ENCODE measurements around the gene CRYAB.

The CRYAB gene

DNA sequence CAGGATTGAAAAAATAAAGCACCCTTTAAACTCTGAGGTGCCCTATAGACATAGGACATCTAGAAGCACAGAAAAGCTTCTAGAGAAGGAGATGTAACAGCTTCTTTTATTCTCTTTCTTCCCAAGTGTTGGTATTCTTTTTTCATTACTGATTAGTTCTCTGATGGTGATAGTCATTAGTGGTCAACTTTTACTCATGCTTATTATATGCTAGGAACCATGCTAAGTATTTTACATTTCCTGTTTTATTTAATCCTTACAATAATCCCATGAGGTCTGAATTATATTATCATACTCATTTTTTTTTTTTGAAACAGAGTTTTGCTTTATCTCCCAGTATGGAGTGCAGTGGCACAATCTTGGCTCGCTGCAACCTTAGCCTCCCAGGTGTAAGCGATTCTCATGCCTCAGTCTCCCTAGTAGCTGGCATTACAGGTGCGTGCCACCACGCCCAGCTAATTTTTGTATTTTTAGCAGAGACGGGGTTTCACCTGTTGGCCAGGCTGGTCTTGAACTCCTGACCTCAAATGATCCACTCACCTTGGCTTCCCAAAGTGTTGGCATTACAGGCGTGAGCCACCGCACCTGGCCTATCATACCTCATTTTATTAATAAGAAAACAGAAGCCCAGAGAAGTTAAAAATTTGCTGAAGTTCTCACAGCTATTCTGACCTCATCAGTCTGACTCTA is 10.1 kb upstream of the CRYAB start:
- H3K9ac ChIP-seq (ENCODE audit: low read depth in 1 of 2, low read length in 2 of 2), result no peak overlapping the region
- no peaks in the 10 kb centered on the region for H3K27me3 ChIP-seq (ENCODE audit: control insufficient read depth in 1 of 2, insufficient read depth in 2 of 2, low read length in 2 of 2)
- H3K9me3 ChIP-seq (ENCODE audit: control insufficient read depth in 1 of 2, low read length in 2 of 2), result no peaks in the 10 kb centered on the region
- no peaks in the 10 kb centered on the region for H3K36me3 ChIP-seq (ENCODE audit: control insufficient read depth in 1 of 2, insufficient read depth in 2 of 2, low read length in 2 of 2)
- no peak overlapping the region for H3K4me3 ChIP-seq (ENCODE audit: low read depth in 1 of 2, low read length in 2 of 2)
- no peak overlapping the region for H3K27ac ChIP-seq (ENCODE audit: low read depth, low read length)
- peaks cover 21 to 25% of the 10 kb centered on the region in 2 donors for H3K4me1 ChIP-seq (ENCODE audit: control insufficient read depth in 1 of 2, insufficient read depth in 2 of 2, low read length in 2 of 2)

DNA sequence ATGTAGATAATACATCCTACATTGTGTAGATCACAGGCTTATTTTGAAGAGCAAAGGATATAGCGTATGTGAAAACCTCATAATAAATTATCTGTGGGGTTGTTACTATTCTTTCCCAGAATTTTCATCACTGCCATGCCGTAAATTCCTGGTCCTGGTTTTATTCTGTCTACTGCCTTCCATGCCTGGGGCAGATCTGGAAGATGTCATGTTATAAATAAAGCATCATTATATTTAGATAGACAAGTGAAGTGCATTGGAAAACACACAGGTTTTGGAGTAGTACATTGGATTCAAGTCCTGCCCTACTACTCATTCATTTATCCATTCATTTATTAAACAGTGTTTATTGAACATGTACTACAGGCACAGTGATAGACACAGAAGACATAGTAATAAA is 9.3 kb upstream of the CRYAB start:
- Histone ChIP-seq H3K4me3 (ENCODE audit: low read depth in 1 of 2, low read length in 2 of 2) (no peak overlapping the region), H3K27ac (ENCODE audit: low read depth, low read length) (no peak overlapping the region), H3K36me3 (ENCODE audit: control insufficient read depth in 1 of 2, insufficient read depth in 2 of 2, low read length in 2 of 2) (no peaks in the 10 kb centered on the region), H3K4me1 (ENCODE audit: control insufficient read depth in 1 of 2, insufficient read depth in 2 of 2, low read length in 2 of 2) (peaks cover 14 to 19% of the 10 kb centered on the region in 2 donors), H3K27me3 (ENCODE audit: control insufficient read depth in 1 of 2, insufficient read depth in 2 of 2, low read length in 2 of 2) (no peaks in the 10 kb centered on the region), H3K9ac (ENCODE audit: low read depth in 1 of 2, low read length in 2 of 2) (no peak overlapping the region), H3K9me3 (ENCODE audit: control insufficient read depth in 1 of 2, low read length in 2 of 2) (no peaks in the 10 kb centered on the region)

DNA sequence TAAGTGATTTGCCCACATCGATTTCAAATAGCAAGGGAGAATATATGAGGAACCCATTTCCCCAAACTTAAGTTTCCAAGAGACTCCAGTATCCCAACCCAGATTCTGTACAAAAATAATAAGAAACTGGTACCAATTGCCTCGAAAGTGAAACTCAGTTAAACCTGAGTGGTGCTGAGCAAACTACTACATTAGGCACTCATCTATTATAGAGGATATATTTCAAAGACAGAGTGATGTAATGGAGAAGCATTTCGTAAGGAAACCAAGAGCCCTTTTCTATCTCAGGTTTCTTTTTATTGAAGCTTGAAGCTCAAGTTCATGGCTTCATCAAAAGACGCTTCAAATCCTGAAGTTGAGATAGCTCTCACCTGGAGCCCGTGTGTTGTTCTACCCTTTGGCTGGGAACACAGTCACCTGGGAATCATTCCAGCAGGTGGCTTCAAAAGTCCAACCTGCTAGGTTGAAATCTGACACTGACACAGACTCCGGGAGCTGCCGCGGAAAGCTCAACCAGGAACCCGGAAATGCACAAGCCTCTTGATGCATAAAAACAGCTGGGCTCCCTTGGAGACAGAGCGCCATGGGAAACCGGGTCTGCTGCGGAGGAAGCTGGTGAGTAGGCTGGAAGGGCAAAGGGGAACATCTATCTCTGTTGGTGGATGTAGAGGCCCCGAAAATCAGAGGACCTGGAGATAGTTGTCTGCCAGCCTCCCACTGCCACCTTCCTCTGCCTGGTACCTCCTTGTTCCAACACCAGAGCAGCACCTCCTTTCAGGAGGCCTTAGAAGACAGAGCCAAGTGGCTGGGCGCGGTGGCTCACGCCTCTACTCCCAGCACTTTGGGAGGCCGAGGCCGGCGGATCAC is 7.1 kb upstream of the CRYAB start, which contains the start of gene C11orf52:
TSS of gene C11orf52 (plus strand) at position 524 of the 867 bp plus-strand sequence. CDS start at position 584, 60 bp downstream.
- Histone ChIP-seq H3K27me3 (ENCODE audit: control insufficient read depth in 1 of 2, insufficient read depth in 2 of 2, low read length in 2 of 2) (no peaks in the 10 kb centered on the region), H3K9me3 (ENCODE audit: control insufficient read depth in 1 of 2, low read length in 2 of 2) (no peaks in the 10 kb centered on the region), H3K9ac (ENCODE audit: low read depth in 1 of 2, low read length in 2 of 2) (peak within 1 kb of the TSS; percentile 42 to 58), H3K27ac (ENCODE audit: low read depth, low read length) (peak within 1 kb of the TSS; percentile 82), H3K36me3 (ENCODE audit: control insufficient read depth in 1 of 2, insufficient read depth in 2 of 2, low read length in 2 of 2) (no peaks in the 10 kb centered on the region), H3K4me3 (ENCODE audit: low read depth in 1 of 2, low read length in 2 of 2) (peak within 1 kb of the TSS; percentile 63 to 68), H3K4me1 (ENCODE audit: control insufficient read depth in 1 of 2, insufficient read depth in 2 of 2, low read length in 2 of 2) (peaks cover 12% of the 10 kb centered on the region in 2 donors)

DNA sequence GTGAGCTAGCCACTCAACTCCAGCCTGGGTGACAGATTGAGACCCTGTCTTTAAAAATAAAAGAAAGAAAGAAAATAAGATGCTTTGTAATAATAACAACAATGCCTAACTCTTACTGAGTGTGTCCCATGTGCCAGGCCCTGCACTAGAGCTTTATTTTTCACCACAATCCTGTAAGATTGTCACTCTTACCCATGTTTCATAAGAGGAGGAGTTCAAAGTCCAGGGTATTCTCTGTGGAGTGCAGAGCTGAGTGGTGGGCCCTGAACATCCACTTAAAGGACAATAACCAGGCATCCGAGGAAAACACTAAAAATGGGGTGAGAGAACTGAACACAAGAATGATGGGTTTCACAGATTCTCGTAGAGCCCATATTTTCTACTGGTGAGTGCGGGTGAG is 6.2 kb upstream of the CRYAB start:
- Histone ChIP-seq H3K27me3 (ENCODE audit: control insufficient read depth in 1 of 2, insufficient read depth in 2 of 2, low read length in 2 of 2) (peaks cover 0 to 3% of the 10 kb centered on the region in 2 donors), H3K4me1 (ENCODE audit: control insufficient read depth in 1 of 2, insufficient read depth in 2 of 2, low read length in 2 of 2) (peaks cover 10 to 12% of the 10 kb centered on the region in 2 donors), H3K9ac (ENCODE audit: low read depth in 1 of 2, low read length in 2 of 2) (no peak overlapping the region), H3K4me3 (ENCODE audit: low read depth in 1 of 2, low read length in 2 of 2) (no peak overlapping the region), H3K36me3 (ENCODE audit: control insufficient read depth in 1 of 2, insufficient read depth in 2 of 2, low read length in 2 of 2) (no peaks in the 10 kb centered on the region), H3K9me3 (ENCODE audit: control insufficient read depth in 1 of 2, low read length in 2 of 2) (no peaks in the 10 kb centered on the region), H3K27ac (ENCODE audit: low read depth, low read length) (no peak overlapping the region)

DNA sequence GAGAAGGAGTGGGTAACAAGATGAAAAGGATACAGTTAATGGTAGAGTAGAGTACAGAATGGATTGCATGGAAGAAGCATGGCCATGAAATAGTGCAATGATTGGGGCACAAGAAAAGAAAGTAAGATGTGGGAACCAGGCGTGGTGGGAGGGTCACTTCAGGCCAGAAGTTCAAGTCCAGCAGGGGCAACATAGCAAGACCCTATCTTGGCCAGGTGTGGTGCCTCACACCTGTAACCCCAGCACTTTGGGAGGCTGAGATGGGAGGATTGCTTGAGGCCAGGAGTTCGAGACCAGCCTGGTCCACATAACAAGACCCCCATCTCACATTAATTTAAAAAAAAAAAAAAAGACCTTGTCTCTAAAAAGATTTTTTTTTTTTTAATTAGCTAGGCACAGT is 5.7 kb upstream of the CRYAB start:
- no peak overlapping the region for H3K4me3 ChIP-seq (ENCODE audit: low read depth in 1 of 2, low read length in 2 of 2)
- H3K36me3 ChIP-seq (ENCODE audit: control insufficient read depth in 1 of 2, insufficient read depth in 2 of 2, low read length in 2 of 2), result no peaks in the 10 kb centered on the region
- no peak overlapping the region for H3K9ac ChIP-seq (ENCODE audit: low read depth in 1 of 2, low read length in 2 of 2)
- H3K27me3 ChIP-seq (ENCODE audit: control insufficient read depth in 1 of 2, insufficient read depth in 2 of 2, low read length in 2 of 2), result peaks cover under 1 to 3% of the 10 kb centered on the region in 2 donors
- no peaks in the 10 kb centered on the region for H3K9me3 ChIP-seq (ENCODE audit: control insufficient read depth in 1 of 2, low read length in 2 of 2)
- no peak overlapping the region for H3K27ac ChIP-seq (ENCODE audit: low read depth, low read length)
- H3K4me1 ChIP-seq (ENCODE audit: control insufficient read depth in 1 of 2, insufficient read depth in 2 of 2, low read length in 2 of 2), result peaks cover 10 to 12% of the 10 kb centered on the region in 2 donors

DNA sequence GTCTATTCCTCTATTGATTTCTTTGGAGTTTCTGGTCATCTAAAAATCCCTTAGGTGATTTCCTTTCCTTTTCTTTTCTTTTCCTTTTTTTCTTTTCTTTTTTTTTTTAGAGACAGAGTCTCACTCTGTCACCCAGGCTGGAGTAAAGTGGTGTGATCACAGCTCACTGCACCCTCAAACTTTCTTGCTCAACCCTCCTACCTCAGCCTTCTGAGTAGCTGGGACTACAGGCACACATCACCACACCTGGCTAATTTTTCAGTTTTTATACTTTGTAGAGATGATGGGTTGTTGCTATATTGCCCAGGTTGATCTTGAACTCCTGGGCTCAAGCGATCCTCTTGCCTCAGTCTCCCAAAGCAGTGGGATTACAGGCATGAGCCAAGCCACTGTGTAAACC is 5.2 kb upstream of the CRYAB start:
- Histone ChIP-seq H3K9ac (ENCODE audit: low read depth in 1 of 2, low read length in 2 of 2) (no peak overlapping the region), H3K27ac (ENCODE audit: low read depth, low read length) (no peak overlapping the region), H3K27me3 (ENCODE audit: control insufficient read depth in 1 of 2, insufficient read depth in 2 of 2, low read length in 2 of 2) (peaks cover 3% of the 10 kb centered on the region in 2 donors), H3K4me1 (ENCODE audit: control insufficient read depth in 1 of 2, insufficient read depth in 2 of 2, low read length in 2 of 2) (peaks cover 10 to 17% of the 10 kb centered on the region in 2 donors), H3K4me3 (ENCODE audit: low read depth in 1 of 2, low read length in 2 of 2) (no peak overlapping the region), H3K36me3 (ENCODE audit: control insufficient read depth in 1 of 2, insufficient read depth in 2 of 2, low read length in 2 of 2) (no peaks in the 10 kb centered on the region), H3K9me3 (ENCODE audit: control insufficient read depth in 1 of 2, low read length in 2 of 2) (no peaks in the 10 kb centered on the region)

DNA sequence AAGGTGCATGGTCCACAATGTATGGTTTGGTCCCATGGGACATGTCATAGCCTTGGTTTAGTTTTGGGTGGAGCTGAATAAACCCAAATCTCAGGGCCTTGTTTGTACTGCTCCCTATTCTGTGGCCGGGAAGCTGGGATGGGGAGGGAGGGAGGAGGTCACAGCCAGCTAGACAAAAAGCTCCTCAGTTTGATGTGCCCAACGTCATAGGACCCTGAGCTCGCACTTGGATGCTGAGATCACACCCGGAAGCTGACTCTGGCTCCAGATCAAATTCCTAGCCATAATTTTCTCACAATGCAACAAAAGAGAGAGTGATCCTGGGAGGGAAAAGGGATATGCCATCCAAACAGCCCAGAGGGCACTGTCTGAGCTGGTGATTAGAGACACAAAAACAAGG is 2.4 kb upstream of the CRYAB start:
- Histone ChIP-seq H3K27ac (ENCODE audit: low read depth, low read length) (peak overlapping the region; percentile 61), H3K27me3 (ENCODE audit: control insufficient read depth in 1 of 2, insufficient read depth in 2 of 2, low read length in 2 of 2) (peaks cover 3% of the 10 kb centered on the region in 2 donors), H3K36me3 (ENCODE audit: control insufficient read depth in 1 of 2, insufficient read depth in 2 of 2, low read length in 2 of 2) (no peaks in the 10 kb centered on the region), H3K4me1 (ENCODE audit: control insufficient read depth in 1 of 2, insufficient read depth in 2 of 2, low read length in 2 of 2) (peaks cover 14 to 23% of the 10 kb centered on the region in 2 donors), H3K9ac (ENCODE audit: low read depth in 1 of 2, low read length in 2 of 2) (peak overlapping the region; percentile 40 to 48), H3K4me3 (ENCODE audit: low read depth in 1 of 2, low read length in 2 of 2) (peak overlapping the region in 1 of 2 donors; percentile 24), H3K9me3 (ENCODE audit: control insufficient read depth in 1 of 2, low read length in 2 of 2) (no peaks in the 10 kb centered on the region)

DNA sequence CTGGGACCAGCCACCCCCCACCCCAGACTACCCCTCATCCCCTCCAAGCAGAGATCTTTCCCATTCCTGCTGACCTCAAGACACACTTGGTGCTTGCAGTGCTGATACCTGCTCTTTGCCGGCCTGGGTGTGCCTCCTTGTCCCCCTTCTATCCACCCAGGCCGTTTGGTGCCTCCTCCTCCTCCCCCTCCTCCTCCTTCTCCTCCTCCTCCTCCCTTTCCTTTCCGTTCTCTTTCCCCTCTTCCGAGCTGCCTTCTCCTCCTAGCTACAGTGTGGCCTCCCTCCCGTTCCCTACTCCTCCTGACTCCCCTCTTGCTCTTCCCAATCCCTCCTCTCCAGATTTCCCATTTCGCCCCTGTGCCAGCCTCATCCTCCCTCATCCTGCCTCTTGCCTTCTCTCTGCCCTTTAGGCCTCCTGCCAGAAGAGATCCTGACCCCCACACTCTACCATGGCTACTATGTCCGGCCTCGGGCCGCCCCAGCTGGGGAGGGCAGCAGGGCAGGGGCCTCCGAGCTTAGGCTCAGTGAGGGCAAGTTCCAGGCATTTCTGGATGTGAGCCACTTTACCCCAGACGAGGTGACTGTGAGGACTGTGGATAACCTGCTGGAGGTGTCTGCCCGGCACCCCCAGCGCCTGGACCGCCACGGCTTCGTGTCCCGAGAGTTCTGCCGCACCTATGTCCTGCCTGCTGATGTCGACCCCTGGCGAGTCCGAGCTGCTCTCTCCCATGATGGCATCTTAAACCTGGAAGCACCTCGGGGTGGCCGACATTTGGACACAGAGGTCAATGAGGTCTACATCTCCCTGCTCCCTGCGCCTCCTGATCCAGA is 1.7 kb upstream of the CRYAB start:
- H3K9me3 ChIP-seq (ENCODE audit: control insufficient read depth in 1 of 2, low read length in 2 of 2), result no peaks in the 10 kb centered on the region
- peak overlapping the region; percentile 40 to 48 for H3K9ac ChIP-seq (ENCODE audit: low read depth in 1 of 2, low read length in 2 of 2)
- peaks cover 3% of the 10 kb centered on the region in 2 donors for H3K27me3 ChIP-seq (ENCODE audit: control insufficient read depth in 1 of 2, insufficient read depth in 2 of 2, low read length in 2 of 2)
- H3K4me3 ChIP-seq (ENCODE audit: low read depth in 1 of 2, low read length in 2 of 2), result peak overlapping the region; percentile 17 to 24
- H3K4me1 ChIP-seq (ENCODE audit: control insufficient read depth in 1 of 2, insufficient read depth in 2 of 2, low read length in 2 of 2), result peaks cover 13 to 21% of the 10 kb centered on the region in 2 donors
- H3K36me3 ChIP-seq (ENCODE audit: control insufficient read depth in 1 of 2, insufficient read depth in 2 of 2, low read length in 2 of 2), result no peaks in the 10 kb centered on the region
- H3K27ac ChIP-seq (ENCODE audit: low read depth, low read length), result peak overlapping the region; percentile 61

DNA sequence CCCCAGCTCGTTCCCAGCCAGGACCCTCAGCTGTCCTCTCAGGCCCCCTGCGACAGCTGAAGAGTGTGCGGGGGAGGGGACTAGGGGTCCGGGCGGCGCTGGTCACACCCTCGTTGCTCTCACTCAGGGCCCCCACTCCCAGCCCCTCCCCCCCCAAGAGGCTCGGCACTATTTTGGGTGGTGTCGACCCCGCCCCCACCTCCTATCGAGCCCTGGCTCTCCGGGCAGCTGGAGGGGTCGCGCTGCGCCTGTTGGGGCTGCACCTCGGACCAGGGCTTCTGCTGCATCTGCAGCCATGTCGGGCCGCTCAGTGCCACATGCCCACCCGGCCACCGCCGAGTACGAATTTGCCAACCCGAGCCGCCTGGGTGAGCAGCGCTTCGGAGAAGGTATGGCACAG is 965 bp upstream of the CRYAB start, which contains the start of gene HSPB2:
TSS of gene HSPB2 (plus strand) at position 200 of the 400 bp plus-strand sequence. CDS start at position 296, 96 bp downstream.
- H3K36me3 ChIP-seq (ENCODE audit: control insufficient read depth in 1 of 2, insufficient read depth in 2 of 2, low read length in 2 of 2), result no peaks in the 10 kb centered on the region
- peak within 1 kb of the TSS; percentile 44 to 57 for H3K4me3 ChIP-seq (ENCODE audit: low read depth in 1 of 2, low read length in 2 of 2)
- peak within 1 kb of the TSS; percentile 65 for H3K27ac ChIP-seq (ENCODE audit: low read depth, low read length)
- H3K9me3 ChIP-seq (ENCODE audit: control insufficient read depth in 1 of 2, low read length in 2 of 2), result no peaks in the 10 kb centered on the region
- H3K9ac ChIP-seq (ENCODE audit: low read depth in 1 of 2, low read length in 2 of 2), result peak within 1 kb of the TSS; percentile 43 to 48
- peaks cover 3% of the 10 kb centered on the region in 2 donors for H3K27me3 ChIP-seq (ENCODE audit: control insufficient read depth in 1 of 2, insufficient read depth in 2 of 2, low read length in 2 of 2)
- peaks cover 8 to 18% of the 10 kb centered on the region in 2 donors for H3K4me1 ChIP-seq (ENCODE audit: control insufficient read depth in 1 of 2, insufficient read depth in 2 of 2, low read length in 2 of 2)

All from duodenal mucosa (tissue), 2 donors.